Esophagus muscularis mucosa (tissue), 4 donors: ENCODE results near the gene SORCS2.

Experiments
- EP300 ChIP-seq: sonication (generic); formaldehyde crosslinking; IDR thresholded peaks from one replicate; pipeline ENCODE4 v1.6.1; 2017; ENCODE audit warnings: antibody characterized with exemption
- POLR2A ChIP-seq: fragments of 450-650 bp; IDR thresholded peaks from one replicate; pipeline ENCODE4 v1.6.1; 2017; ENCODE audit warnings: antibody characterized with exemption, moderate library complexity, mild to moderate bottlenecking, low read depth
- TF ChIP-seq, protein P1 (sequence below), 3 experiments: fragments of 200-600 bp in 2 of 3; fragments of 450-650 bp in 1 of 3; sonication (generic) in 2 of 3; IDR thresholded peaks; one replicate each; pipeline ENCODE4 v1.5.1; 2017 to 2019; ENCODE audit warnings: antibody characterized with exemption in 3 of 3, mild to moderate bottlenecking in 2 of 3, moderate library complexity in 1 of 3

DNA sequence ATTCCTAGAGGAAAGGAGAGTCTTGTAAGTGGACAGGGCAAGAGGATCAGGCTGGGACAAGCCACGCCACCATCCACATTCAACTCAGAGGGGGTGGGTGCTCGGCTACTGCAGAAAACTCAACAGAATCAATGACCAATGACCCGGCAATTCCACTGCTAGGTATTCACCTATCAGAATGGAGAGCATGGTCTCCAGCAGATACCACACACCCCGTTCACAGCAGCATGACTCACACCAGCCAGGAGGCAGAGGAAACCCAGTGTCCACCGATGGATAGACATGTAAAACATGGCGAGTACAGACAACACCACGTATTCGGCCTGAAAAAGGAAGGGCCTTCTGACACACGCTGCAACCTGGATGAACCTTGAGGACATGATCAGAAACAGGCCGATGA, 571.5 kb downstream of the SORCS2 start:
- TF ChIP-seq EP300: no peak
- TF ChIP-seq, protein P1, sequence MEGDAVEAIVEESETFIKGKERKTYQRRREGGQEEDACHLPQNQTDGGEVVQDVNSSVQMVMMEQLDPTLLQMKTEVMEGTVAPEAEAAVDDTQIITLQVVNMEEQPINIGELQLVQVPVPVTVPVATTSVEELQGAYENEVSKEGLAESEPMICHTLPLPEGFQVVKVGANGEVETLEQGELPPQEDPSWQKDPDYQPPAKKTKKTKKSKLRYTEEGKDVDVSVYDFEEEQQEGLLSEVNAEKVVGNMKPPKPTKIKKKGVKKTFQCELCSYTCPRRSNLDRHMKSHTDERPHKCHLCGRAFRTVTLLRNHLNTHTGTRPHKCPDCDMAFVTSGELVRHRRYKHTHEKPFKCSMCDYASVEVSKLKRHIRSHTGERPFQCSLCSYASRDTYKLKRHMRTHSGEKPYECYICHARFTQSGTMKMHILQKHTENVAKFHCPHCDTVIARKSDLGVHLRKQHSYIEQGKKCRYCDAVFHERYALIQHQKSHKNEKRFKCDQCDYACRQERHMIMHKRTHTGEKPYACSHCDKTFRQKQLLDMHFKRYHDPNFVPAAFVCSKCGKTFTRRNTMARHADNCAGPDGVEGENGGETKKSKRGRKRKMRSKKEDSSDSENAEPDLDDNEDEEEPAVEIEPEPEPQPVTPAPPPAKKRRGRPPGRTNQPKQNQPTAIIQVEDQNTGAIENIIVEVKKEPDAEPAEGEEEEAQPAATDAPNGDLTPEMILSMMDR (IDR thresholded peaks at IDR 0.05): no peak
- no peak for TF ChIP-seq POLR2A
